CD4-positive, alpha-beta T cell treated with Interleukin-12 subunit alpha and Interleukin-12 subunit beta, for 1 hour (primary cell): ENCODE data around the gene CIAO3.

Experiments used
- DNase-seq: peaks from one replicate; pipeline ENCODE4 v3.0.0-alpha.2; 2020

Gene CIAO3

GRCh38 chr16:687499-687898 lies 53.3 kb downstream of the CIAO3 start:
- no peak for DNase-seq

- DNase-seq: no peak
Observed at GRCh38 chr16:686459-687260, 54.1 kb downstream of the CIAO3 start.

GRCh38 chr16:685967-686366 lies 54.8 kb downstream of the CIAO3 start:
- DNase-seq: no peak

- no peak for DNase-seq
Observed at GRCh38 chr16:684961-685696, 55.7 kb downstream of the CIAO3 start.

GRCh38 chr16:684071-684794 lies 56.6 kb downstream of the CIAO3 start, which contains the start of gene JMJD8:
Gene JMJD8, minus strand, starts transcription at chr16:684334. Its CDS starts 15 bp downstream, at chr16:684319.
- DNase-seq: peak; percentile 98

GRCh38 chr16:683396-684070 lies 57.3 kb downstream of the CIAO3 start:
- DNase-seq: no peak

GRCh38 chr16:682493-683395 lies 58.1 kb downstream of the CIAO3 start:
- DNase-seq: no peak

- DNase-seq: no peak
Observed at GRCh38 chr16:681746-682427, 58.9 kb downstream of the CIAO3 start.

GRCh38 chr16:680967-681745 lies 59.6 kb downstream of the CIAO3 start:
- no peak for DNase-seq

- DNase-seq: no peak
Observed at GRCh38 chr16:680625-680945, 60.2 kb downstream of the CIAO3 start.

GRCh38 chr16:679814-680624 lies 60.8 kb downstream of the CIAO3 start, which contains the start of gene STUB1:
Gene STUB1, plus strand, starts transcription at chr16:680410. Its CDS starts 116 bp downstream, at chr16:680526.
- peak; percentile 90 for DNase-seq
